ENCODE measurements around the gene CHD2. TPM values are rescaled to one million over a fixed set of nuclear protein-coding genes. Genes with fewer than 3 reads are reported as not detected.

CHD2 gene
- total RNA-seq, 1 donor from 2014 or later, result 105 TPM

DNA sequence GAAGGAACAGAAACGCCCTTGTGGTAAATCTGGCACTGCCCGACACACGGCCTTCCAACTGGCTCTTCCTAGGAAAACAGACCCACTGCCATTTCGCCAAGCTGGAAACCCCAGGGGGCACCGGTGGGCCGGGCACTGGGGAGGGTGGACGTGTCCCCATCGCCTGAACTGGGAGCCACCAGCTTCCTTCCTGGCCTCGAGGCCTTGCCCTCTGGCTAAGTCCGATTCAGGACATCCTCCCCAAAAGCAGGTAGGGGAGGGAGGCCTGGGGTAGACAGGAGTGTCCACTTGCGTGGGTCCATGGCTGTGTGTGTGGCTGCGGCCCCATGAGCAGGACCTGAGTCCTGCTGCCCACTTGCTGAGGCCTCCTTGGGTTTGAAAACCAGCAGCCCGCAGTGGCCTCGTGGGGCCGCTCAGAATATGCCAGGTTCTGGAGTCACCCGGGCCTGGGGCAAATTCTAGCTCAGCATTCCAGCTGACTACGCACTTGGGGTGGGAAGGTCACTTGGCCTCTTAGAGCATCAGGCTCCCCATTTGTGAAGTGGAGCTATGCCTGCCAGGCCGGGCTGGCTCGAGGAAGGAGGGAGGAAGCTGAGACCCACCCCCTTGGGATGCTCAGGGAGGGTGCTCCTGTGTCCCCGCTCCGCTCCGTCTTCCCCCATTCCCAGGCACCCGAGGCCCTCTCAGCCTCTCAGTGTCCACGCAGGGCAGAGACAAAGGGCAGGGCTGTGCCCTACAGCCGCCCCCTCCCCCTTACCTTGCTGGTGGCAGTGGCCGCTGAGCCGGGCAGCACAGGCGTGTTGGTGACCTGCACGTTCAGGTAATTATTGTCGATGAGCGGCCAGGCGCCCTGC, 151.3 kb downstream of the CHD2 start:
- Histone ChIP-seq H3K36me3 (ENCODE audit: insufficient read depth, low read length) (no peaks in the 10 kb centered on the region), H4K20me1 (ENCODE audit: insufficient read depth, low read length) (no peaks in the 10 kb centered on the region), H3K4me3 (ENCODE audit: insufficient read depth, low read depth, low read length) (no peak overlapping the region), H2AFZ (ENCODE audit: low read depth, low read length) (no peak overlapping the region), H3K79me2 (ENCODE audit: insufficient read depth, low read length) (no peaks in the 10 kb centered on the region), H3K9ac (ENCODE audit: low read length) (no peak overlapping the region), H3K27me3 (ENCODE audit: insufficient read depth, low read length) (peaks cover 11% of the 10 kb centered on the region), H3K4me1 (ENCODE audit: insufficient read depth, low read length) (no peaks in the 10 kb centered on the region), H3K9me3 (ENCODE audit: insufficient read depth, low read depth, low read length) (no peaks in the 10 kb centered on the region), H3K27ac (ENCODE audit: low read depth, low read length) (no peak overlapping the region), H3K4me2 (ENCODE audit: low read length) (no peak overlapping the region)
- FAIRE-seq, result no peak
- H3K9me3 Mint-ChIP-seq (ENCODE audit: unreplicated experiment), result peaks cover 2% of the 10 kb centered on the region
- TF ChIP-seq, protein P1, sequence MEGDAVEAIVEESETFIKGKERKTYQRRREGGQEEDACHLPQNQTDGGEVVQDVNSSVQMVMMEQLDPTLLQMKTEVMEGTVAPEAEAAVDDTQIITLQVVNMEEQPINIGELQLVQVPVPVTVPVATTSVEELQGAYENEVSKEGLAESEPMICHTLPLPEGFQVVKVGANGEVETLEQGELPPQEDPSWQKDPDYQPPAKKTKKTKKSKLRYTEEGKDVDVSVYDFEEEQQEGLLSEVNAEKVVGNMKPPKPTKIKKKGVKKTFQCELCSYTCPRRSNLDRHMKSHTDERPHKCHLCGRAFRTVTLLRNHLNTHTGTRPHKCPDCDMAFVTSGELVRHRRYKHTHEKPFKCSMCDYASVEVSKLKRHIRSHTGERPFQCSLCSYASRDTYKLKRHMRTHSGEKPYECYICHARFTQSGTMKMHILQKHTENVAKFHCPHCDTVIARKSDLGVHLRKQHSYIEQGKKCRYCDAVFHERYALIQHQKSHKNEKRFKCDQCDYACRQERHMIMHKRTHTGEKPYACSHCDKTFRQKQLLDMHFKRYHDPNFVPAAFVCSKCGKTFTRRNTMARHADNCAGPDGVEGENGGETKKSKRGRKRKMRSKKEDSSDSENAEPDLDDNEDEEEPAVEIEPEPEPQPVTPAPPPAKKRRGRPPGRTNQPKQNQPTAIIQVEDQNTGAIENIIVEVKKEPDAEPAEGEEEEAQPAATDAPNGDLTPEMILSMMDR (IDR thresholded peaks at IDR 0.05; ENCODE audit: insufficient read depth, low read depth, low read length), result no peak
- TF ChIP-seq EZH2 (IDR thresholded peaks at IDR 0.05; ENCODE audit: insufficient read depth, low read length), result no peak
- H3K27ac Mint-ChIP-seq (ENCODE audit: unreplicated experiment), result no peak overlapping the region
- peaks cover 5% of the 10 kb centered on the region for H3K4me1 Mint-ChIP-seq (ENCODE audit: low read depth, unreplicated experiment)
- H3K4me3 Mint-ChIP-seq (ENCODE audit: unreplicated experiment), result no peak overlapping the region
- H3K27me3 Mint-ChIP-seq (ENCODE audit: low read depth, unreplicated experiment), result no peaks in the 10 kb centered on the region
- peaks cover 15% of the 10 kb centered on the region for H3K36me3 Mint-ChIP-seq (ENCODE audit: low read depth, unreplicated experiment)
- no peak for DNase-seq (ENCODE audit: low read depth)

GRCh38 chr15:93052090-93052879, 152.2 kb downstream of the CHD2 start:
- Histone ChIP-seq H3K4me1 (ENCODE audit: insufficient read depth, low read length) (no peaks in the 10 kb centered on the region), H3K79me2 (ENCODE audit: insufficient read depth, low read length) (no peaks in the 10 kb centered on the region), H3K27ac (ENCODE audit: low read depth, low read length) (no peak overlapping the region), H3K36me3 (ENCODE audit: insufficient read depth, low read length) (no peaks in the 10 kb centered on the region), H2AFZ (ENCODE audit: low read depth, low read length) (no peak overlapping the region), H3K27me3 (ENCODE audit: insufficient read depth, low read length) (peaks cover 11% of the 10 kb centered on the region), H3K4me2 (ENCODE audit: low read length) (no peak overlapping the region), H4K20me1 (ENCODE audit: insufficient read depth, low read length) (no peaks in the 10 kb centered on the region), H3K9ac (ENCODE audit: low read length) (no peak overlapping the region), H3K4me3 (ENCODE audit: insufficient read depth, low read depth, low read length) (no peak overlapping the region), H3K9me3 (ENCODE audit: insufficient read depth, low read depth, low read length) (no peaks in the 10 kb centered on the region)
- Mint-ChIP-seq H3K4me3 (ENCODE audit: unreplicated experiment) (no peak overlapping the region), H3K27ac (ENCODE audit: unreplicated experiment) (no peak overlapping the region), H3K36me3 (ENCODE audit: low read depth, unreplicated experiment) (peaks cover 11% of the 10 kb centered on the region), H3K27me3 (ENCODE audit: low read depth, unreplicated experiment) (no peaks in the 10 kb centered on the region), H3K9me3 (ENCODE audit: unreplicated experiment) (peaks cover 2% of the 10 kb centered on the region), H3K4me1 (ENCODE audit: low read depth, unreplicated experiment) (peaks cover 5% of the 10 kb centered on the region)
- DNase-seq (ENCODE audit: low read depth) (no peak), FAIRE-seq (no peak)
- TF ChIP-seq, protein P1 (IDR thresholded peaks at IDR 0.05; ENCODE audit: insufficient read depth, low read depth, low read length), result no peak
- no peak for TF ChIP-seq EZH2 (IDR thresholded peaks at IDR 0.05; ENCODE audit: insufficient read depth, low read length)

Measured in astrocyte (in vitro differentiated cells and primary cell).